Measurements from ENCODE around the gene RREB1. TPM values are rescaled to one million over a fixed set of nuclear protein-coding genes. Genes with fewer than 3 reads are reported as not detected.
"Not testable (repeated sequence)": the region's sequence is repeated elsewhere in the genome, so short reads cannot be mapped to it uniquely, and the experiment has no call there.

RREB1 gene
- total RNA-seq, 1 donor from 2014 or later = 20.6 TPM

DNA sequence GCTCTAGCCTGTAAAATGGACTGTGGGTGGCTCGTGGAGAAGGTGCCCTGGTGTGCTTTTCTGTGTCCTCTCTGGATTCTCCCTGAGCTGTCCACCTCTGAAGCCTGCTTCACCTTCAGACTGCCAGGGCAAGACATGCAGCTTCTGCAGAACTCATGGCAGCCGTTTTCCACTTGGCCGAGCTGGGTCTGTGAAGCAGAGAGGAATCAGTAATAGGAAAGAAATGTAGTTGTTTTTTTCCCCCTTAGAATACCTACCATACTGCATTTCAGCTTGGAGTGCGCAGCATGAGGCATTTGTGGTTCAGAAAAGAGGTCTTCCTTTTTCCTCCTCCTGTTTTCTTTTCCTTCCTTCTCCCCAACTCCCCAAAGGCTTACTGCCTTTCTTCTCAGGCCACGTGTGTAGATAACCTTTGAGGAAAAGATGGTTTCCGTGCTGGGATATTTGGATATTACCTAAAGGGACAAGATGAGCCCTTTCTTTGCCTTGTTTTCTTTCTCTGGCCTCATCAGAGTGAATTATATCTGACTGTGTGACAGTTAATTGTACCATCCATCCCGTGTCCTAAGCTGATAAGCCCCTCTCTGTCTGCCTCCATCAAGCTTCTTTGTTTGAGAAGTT lies 39.4 kb downstream of the RREB1 start:
- DNase-seq = no peak

DNA sequence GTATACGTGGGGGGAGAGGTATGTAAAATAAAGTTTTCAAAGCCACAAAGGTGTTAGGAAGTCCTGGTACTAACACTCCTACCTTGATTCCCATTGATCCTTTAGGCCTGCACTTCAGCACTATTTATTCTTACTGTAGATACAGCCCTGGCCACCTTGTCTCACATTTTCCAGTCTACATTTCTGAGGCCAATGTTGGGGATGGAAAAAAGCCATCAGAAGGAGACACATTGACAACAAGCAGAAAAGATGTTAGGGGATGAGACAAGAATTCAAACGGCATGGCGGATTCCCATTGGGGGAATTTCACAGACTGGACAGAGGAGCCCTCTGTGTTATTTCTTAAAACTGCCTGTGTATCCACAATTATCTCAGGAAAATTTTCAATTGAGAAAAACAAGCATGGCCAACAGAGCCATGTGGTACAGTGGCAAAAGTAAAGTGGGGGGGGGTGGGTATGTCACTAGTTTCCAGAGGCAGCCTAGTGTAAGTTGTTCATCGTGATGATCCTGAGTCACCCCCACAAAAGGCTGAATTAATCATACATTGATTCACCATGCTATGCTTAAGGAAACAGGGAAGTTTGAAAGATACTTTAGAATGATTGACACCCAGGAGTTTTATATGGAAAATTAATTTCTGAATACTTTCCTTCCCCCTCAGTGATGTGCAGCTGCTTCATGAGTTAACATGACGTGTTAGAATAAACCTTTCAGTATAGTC lies 40.5 kb downstream of the RREB1 start:
- DNase-seq = peak; percentile 43

DNA sequence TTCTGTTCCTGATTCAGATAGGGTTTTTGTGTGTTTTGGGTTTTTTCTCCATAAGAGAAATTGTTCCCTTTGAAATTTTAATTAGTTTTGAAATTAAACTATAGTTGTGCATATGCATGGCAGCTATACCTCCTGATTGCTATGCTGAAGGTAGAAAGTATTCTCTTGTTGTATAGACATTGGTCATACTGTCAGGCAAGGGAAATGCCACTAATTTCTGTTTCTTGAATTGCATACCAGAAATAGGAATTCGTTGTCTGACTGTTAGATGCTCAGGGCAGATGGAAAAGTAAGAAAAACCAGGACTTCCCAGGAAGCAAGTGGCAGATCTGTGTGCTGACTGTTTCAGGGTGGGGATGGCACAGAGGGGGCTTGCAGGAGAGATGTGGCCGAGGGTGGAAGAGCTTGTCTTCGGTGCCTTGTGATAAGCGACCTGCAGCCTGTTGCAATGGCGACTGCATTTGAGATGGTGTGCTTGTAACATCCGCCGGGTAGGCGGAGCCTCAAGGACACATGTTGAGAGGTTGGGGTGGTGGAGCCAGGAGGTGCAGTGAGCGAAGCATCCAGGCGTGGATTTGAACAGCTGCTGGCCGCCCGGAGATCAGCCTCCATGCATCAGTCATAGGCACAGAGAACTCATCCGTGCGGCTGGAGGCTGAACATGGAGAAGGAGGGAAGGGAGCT lies 42.8 kb downstream of the RREB1 start:
- DNase-seq = no peak

DNA sequence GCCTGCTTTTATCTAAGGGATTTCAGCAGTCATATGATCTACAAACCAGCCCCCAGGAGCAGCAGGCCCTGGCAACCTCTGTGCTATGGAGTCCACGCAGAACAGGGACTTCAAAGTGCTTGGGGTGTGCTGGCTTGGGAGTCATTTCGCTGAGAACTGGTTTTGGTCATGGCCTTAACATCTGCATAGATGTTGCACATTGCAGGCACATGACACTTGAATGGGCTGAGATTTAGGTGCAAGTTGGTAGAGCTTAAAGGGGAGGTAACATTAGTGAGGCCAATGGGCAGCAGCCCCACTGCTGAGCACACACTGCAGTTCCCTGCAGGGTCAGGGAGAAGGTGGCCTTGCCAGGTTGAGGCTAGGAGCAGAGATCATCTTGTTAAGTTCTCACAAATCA lies 43.6 kb downstream of the RREB1 start:
- no peak for DNase-seq

DNA sequence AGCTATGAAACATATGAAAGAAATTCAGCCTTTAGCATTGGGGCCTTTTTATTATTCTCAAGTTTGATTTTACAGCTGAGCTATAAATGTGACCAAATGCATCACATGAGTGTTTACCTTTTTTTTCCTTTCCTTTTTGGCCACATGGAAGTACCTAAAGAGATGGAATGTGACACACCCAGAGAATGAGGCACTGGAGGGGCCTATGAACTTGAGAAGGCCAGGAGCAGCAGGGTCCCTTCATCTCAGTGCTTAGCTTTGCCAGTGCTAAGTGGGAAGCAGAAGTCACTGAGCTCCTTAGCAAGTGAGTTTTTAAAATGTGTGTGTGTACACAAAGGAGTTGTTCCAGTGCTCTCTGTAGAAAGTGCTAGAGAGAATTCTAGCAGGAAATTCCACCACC lies 44.7 kb downstream of the RREB1 start:
- no peak for DNase-seq

DNA sequence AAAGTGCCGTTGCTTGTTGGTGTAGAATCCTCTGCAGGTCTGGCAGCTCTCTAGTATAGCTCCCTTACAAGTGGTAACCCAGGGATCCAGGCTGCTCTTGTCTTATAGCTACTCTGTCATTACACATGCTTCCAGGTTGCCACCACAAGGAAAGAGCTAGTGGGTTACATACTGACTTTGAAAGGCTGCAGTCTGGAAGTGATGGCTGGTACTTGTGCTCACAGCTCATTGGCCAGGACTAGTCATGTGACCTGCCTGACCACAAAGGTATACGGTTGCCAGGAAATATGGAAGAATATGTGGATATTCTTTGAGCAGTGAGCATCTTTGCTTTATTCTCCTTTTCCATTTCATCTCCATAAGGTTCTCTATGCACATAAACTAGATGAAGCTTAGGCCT lies 46.0 kb downstream of the RREB1 start:
- DNase-seq = no peak

DNA sequence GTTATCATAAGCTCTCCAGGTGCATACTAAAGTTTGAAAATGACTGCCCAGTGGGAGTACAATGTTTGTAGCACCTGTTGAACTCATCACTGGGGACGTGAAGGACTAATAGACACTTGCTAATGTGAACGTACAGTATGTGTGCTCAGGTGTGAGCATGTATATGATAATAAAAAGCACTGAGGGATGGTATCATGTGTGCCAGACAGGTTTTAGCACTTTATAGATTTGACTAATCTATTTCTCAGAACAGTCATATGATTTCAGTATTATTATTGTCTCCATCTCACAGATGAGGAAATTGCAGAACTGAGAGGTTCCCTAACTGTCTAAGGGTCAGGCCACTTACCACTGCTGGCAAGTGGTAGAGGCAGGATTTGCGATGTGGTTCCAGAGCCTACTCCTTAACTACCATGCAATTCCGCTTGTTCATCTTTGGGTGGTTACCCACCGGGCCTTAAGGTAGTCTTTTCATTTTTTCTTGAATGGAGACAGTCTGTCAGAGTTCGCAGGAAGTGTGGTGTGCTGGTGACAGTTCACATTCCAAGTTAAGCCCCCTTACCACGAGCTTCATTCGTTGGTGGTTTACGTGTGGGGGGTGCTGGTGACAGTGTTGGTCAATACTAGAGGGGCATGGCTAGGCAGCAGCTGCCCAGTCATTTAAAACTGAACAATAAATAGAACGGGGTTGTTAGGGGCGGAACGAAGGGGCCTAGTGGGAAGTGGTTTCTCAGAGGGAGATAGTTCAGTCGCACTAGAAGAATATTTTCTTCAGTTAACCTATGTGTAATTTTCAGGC lies 46.8 kb downstream of the RREB1 start:
- no peak for DNase-seq

DNA sequence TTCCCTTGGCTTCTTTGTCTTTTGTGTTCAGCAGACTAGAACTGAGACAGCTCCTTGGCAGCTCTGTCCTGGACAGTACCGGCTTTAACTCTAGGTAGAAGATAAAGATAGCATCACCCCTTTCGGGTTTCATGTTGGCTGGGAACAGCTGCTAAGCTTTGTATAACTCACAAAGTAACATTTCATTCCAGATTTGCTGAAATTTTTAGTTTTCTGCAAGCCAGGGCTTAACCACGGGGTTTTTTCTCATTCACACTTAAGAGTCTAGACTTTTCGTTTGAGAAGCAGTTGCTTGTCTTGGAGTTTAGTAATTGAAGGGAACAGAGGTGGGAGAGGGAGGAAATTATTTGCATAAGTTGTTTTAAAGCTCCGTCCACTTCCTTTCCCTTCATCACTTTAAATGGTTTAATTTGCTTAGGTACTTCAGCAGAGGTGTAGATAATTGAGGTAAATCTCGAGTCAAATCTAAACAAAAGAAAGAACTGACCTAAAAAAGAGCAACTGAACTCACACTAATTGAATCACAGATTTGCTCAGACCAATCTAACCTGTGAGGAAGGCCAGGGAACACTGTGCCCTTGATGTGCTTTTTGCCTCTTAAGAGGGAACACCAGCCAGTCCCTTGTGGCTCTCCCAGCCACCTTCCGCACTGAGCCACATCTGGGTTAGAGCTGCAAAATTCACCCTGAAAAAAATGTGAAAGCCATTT lies 48.3 kb downstream of the RREB1 start:
- DNase-seq = no peak

DNA sequence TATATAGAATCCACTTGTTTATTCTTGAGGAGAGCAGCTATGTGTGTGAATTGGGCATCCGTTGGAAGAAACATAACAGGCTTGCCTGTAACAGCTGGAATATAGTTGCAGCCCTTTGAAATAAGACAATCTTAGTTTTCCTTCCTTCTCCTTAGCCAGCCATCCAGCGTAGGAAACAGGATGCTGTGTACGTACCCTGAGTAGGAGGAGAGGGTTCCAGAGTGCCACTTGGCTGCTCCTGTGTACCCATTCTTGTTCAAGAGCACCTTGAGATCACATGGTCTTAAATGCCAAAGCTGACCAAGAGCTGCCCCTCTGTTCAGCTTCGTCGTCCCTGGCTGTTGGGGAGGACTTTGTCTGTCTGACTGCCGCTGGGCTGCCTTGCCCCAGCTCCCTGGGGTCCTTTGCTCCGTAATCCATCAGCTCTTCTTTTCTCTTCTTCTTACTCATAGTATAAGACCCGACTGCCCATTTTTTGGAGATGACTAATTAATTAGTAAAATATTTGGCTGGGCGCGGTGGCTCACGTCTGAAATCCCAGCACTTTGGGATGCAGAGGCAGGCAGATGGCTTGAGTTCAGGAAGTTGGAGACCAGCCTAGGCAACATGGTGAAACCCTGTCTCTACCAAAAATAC lies 49.0 kb downstream of the RREB1 start:
- DNase-seq = no peak

DNA sequence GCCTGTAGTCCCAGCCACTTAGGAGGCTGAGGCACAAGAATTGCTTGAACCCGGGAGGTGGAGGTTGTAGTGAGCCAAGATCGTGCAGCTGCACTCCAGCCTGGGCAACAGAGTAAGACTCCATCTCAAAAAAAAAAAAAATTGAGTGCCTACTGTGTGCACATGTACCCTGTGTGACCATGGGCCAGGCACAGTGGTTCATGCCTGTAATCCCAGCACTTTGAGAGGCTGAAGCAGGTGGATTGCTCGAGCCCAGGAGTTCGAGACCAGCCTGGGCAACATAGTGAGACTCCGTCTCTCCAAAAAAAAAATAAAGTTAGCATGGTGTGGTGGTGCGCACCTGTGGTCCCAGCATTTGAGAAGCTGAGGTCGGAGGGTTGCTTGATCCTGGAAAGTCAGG lies 49.5 kb downstream of the RREB1 start:
- not testable (repeated sequence) for DNase-seq

DNA sequence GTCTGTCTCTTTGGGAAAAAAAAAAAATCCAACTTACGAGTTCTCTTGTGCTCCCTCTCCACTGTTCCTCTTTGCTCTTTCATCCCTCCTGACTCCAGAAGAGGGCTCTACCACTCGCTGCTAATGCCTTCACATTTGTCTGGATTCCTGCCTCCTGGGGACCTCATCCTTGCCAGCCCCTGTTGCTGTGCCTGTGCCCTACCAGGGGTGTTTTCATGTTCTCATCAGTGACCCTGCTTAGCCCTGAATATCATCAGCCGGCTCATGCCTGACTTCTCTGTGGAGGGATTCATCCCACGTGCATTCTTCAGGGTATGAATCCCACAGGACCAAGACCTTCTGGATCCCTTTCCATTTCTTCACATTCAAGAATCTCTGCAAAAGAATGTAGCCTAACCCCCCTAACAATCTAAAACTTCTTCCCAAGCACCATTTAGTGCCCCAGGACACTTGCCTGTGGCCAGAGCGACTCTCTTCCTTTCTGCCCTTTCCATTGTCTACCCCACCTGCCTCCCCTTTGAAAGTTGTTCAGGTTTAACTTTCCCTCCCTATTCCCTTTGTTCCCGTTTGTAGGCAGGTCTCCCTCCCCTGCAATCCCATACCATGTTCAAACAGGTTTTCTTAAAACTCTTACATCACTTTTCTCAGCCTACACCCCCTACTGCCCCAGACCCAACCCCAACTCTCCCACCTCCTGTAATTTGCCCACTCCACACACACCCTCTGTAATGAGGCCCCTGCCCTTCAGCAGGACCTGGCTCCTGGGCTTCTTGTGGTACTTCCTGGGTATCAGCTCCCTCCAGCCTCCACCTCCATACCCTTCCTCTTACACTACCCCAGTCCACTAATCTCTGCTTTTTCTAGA lies 50.2 kb downstream of the RREB1 start:
- DNase-seq = no peak

DNA sequence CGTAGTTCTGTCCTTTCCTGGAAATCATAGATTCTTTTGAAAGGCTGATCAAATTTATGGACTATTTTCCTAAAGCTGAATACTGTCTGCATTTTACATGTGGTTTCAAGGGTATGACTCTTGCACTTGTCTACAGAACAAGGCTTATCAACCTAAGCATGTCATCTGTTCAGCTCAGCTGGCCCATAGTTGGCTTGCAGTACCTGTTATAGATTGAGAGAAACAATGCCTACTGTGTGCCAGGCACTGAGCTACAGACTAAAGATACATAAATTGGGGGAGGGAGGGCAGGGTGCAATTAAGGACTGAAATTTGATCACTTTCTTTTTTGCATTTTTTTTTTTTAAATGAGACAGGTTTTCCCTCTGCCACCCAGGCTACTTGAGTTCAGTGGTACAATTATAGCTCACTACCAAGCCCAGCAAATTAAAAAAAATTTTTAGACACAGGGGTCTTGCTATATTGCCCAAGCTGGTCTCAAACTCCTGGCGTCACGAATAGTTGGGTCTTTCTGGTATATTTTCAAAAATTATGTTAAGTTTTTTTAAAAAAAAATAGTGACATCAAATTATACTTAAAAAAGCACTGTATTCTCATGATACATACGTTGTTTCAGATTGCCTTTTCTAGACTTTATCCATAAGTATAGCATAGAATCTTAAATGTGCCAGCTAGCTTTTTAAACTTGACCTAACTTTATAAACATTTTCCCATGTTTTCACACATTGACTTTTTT lies 52.2 kb downstream of the RREB1 start:
- DNase-seq = no peak

DNA sequence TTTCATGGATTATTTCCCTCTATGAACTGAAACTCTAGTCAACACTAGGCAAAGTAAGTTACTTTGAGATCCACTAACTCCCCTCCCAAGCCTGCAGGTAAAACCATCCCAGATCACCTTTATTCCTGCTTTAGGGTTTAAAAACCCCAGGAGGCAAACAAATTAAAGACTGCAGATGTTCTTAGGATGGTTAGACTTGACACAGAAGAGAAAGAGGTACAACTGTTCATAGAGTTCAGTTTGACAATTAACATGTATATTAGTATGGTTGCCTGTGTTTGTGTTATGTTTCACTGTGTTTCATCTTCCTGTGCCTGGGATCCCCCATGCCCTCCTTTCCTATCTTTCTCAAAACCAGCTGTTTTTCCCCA lies 53.5 kb downstream of the RREB1 start:
- no peak for DNase-seq

DNA sequence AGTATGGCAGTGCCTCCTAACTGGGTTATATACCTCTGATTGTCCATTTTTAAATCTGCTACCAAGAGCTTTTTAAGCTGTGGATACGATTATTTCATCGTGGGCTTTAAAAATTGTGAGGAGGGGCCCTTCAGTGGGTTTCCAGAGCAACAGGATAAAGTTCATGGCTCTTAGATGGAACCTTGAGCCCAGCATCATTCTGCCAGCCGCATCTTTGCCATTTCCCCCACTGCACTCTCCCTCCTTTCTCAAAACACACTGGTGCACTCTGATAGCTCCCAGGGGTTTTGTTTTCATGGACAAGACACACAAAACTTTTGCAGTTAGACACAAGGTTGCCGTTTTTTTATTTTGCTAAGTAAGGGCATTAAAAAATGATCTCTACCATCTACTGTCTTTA lies 54.1 kb downstream of the RREB1 start:
- DNase-seq = no peak

DNA sequence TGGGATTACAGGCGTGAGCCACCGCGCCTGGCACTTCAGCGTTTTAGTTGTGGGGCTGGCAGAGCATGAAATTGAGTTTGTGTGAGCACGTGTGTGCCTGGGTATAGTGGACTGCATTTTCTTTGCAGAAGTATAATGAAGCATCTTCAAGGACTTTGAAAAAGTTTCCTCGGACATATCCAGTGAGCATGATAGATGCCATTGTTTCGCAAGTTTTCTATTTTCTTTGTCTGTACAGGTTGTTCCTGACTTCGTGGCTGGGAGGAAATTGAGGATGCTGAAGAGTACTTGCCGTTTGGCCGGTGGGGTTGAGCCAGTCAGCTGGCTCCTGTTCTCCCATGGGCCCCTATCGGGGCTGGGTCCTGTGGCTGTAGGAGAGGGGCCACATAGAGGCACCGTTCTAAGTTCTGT lies 55.9 kb downstream of the RREB1 start:
- DNase-seq = peak; percentile 17

DNA sequence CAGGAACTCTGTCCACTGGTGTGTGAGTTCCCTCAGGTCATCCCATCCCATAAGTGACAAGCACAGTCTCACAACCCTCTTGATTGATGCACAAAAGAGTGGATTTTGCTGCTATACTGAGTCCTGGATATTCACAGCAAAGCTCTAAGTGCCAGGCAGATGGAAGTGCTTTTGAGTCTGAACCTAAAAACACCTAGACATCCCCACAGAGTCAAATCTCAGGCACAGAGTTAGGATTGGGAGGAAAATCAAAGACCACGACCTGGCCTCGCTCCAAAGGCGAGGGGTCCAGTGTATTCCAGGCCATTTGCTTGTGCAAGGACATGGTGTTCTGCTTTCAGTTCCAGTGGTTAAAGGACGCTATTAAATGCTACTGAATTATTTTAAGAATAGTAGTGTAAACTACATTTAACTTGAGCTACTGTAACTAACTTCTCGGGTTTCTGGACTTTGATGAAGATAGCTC lies 56.8 kb downstream of the RREB1 start:
- no peak for DNase-seq

DNA sequence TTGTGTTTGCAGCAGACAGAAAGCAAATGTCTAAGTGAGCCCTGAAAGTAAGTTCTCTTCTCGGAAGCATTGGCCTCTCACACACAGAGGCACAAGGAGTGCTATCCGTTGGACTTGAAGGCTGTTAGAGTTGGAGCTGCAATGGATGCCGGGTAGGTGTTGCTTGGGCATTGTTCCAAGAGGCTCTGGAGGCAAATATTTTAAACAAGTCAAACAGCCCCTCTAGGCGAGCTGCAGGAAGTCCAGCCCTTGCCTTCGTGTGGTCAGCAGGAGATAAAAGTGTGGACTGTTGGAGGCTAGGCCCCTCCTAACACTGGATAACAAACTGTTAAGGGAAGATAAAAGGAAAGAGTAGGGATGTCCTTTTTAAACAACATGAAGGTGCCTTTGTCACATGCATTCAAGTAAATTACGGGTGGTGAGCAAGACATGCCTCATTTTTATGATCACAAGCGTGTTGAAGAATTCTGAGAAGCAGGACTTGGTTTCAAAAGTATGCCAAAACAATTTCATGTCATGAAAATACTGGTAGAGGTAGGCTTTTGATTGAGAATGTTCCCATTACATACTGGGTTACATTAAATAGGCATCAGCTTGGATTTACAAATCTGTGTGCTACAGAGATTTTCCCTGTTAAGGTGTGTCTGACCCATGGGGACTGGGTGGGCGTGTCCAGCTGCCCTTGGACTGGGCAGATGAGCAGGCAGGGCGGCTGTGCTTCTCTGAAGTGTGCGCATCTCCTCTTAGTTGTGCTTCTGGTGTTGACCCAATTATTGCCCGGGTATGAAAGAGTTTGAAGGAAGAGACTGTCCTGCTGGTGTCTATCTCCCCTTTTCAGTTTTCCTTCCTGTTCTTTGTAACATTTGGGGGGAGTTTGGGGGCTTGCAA lies 57.5 kb downstream of the RREB1 start:
- DNase-seq = no peak

DNA sequence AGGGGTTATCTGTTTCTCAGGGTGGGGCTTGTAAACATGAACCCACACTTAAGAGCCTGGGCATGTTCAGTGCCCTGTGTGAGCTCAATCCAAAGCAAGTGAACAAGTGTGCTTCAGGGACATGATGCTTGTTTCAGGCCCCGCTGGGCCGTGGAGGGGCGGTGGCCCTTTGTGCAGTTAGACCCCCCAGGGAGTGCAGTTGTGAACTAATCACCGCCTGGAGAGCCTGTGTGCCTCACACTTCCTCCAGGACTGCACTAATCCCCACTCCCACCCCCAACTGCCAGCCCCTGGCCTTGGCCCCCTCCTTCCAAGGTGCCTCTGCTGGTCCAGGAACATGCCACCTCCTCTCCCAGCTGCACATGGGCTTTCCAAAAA lies 58.1 kb downstream of the RREB1 start:
- DNase-seq = no peak
